ENCODE data around the gene KRT5. TPM values are rescaled to one million over a fixed set of nuclear protein-coding genes. Genes with fewer than 3 reads are reported as not detected.

The KRT5 gene
- total and polyA plus RNA-seq, 2 of the 13 experiments (the other 11 are each of a cell fraction or from before 2014, with no cell fraction given) = 0.08 TPM; not detected in 1

GRCh38 chr12:52525661-52526499 lies 5.7 kb upstream of the KRT5 start:
- peaks cover 6 to 17% of the 10 kb centered on the region in 2 experiments; a peak in 3 of 5 replicates for H3K27me3 ChIP-seq (ENCODE audit: control insufficient read depth in 1 of 2, insufficient read depth in 2 of 2, low read length in 2 of 2)
- ATAC-seq (no peak), FAIRE-seq (no peak), DNase-seq (ENCODE audit: low spot score) (no peak)
- H4K20me1 ChIP-seq (ENCODE audit: insufficient read depth, low read length) = no peaks in the 10 kb centered on the region
- H3K36me3 ChIP-seq (replicated peaks in 1 of 2; ENCODE audit: control insufficient read depth in 1 of 2, insufficient read depth in 2 of 2, low read length in 2 of 2) = no peaks in the 10 kb centered on the region
- no TSS peak for BruUV-seq (replicated peaks)
- H2AFZ ChIP-seq (ENCODE audit: low read length) = no peak overlapping the region
- CTCF ChIA-PET (ENCODE audit: low intra/inter-chr PET ratio, low total read pairs) = no interaction called here
- TF ChIP-seq ZNF124 (CRISPR knock-in tag; IDR thresholded peaks at IDR 0.05) (no peak), SIX1 (CRISPR knock-in tag; IDR thresholded peaks at IDR 0.05; ENCODE audit: borderline replicate concordance) (no peak), HOXA9 (CRISPR knock-in tag; IDR thresholded peaks at IDR 0.05; ENCODE audit: borderline replicate concordance) (no peak), ZSCAN29 (CRISPR knock-in tag; conservative IDR thresholded peaks at IDR 0.05) (no peak), NFYB (CRISPR knock-in tag; IDR thresholded peaks at IDR 0.05) (no peak), HNF4G (IDR thresholded peaks at IDR 0.05; ENCODE audit: borderline replicate concordance, low read depth, low read length) (no peak), HNF4G (CRISPR knock-in tag; IDR thresholded peaks at IDR 0.05; ENCODE audit: borderline replicate concordance, low read depth) (no peak), FOXP4 (CRISPR knock-in tag; IDR thresholded peaks at IDR 0.05) (no peak), ZNF879 (CRISPR knock-in tag; IDR thresholded peaks at IDR 0.05) (no peak), TCF12 (IDR thresholded peaks at IDR 0.05) (no peak), TCF12 (CRISPR knock-in tag; IDR thresholded peaks at IDR 0.05) (no peak), ADNP (CRISPR knock-in tag; IDR thresholded peaks at IDR 0.05) (no peak), ZNF772 (CRISPR knock-in tag; IDR thresholded peaks at IDR 0.05) (no peak), ZNF609 (CRISPR knock-in tag; IDR thresholded peaks at IDR 0.05; ENCODE audit: borderline replicate concordance) (no peak), RARG (CRISPR knock-in tag; IDR thresholded peaks at IDR 0.05; ENCODE audit: low read depth) (no peak), GATAD2A (CRISPR knock-in tag; IDR thresholded peaks at IDR 0.05) (no peak), ZNF841 (CRISPR knock-in tag; IDR thresholded peaks at IDR 0.05; ENCODE audit: borderline replicate concordance) (no peak), CBX5 (CRISPR knock-in tag; IDR thresholded peaks at IDR 0.05; ENCODE audit: borderline replicate concordance) (no peak), AGO2 (optimal IDR thresholded peaks at IDR 0.05; ENCODE audit: low read depth, low read length) (no peak), ZNF614 (CRISPR knock-in tag; IDR thresholded peaks at IDR 0.05; ENCODE audit: borderline replicate concordance) (no peak)
- H3K4me2 ChIP-seq (ENCODE audit: low read depth, low read length) = no peak overlapping the region
- no peak overlapping the region for H3K27ac ChIP-seq (ENCODE audit: extremely low read length, insufficient read depth, low read length)
- intact Hi-C loops (cut with micrococcal nuclease; ENCODE audit: unreplicated experiment) = no loop called here
- no peaks in the 10 kb centered on the region for H3K9me3 ChIP-seq (ENCODE audit: low read length)
- POLR2A ChIA-PET = no interaction called here
- H3K9ac ChIP-seq (ENCODE audit: insufficient read depth, low read depth, low read length) = no peak overlapping the region
- H3K4me3 ChIP-seq (replicated peaks in 1 of 3; ENCODE audit: insufficient read depth in 1 of 3, low read depth in 2 of 3, low read length in 3 of 3) = no peak overlapping the region
- no peaks in the 10 kb centered on the region for H3K4me1 ChIP-seq (ENCODE audit: insufficient read depth, low read length)
- H3K79me2 ChIP-seq (ENCODE audit: insufficient read depth, low read length) = no peaks in the 10 kb centered on the region
- WGBS (ENCODE audit: low lambda C conversion rate) = 14% methylated on average over 9 of the region's 13 CpGs
- in situ Hi-C loops (cut with HindIII; ENCODE audit: extremely low pct_ligation_motif_present, low pct_unique_long_range_greater_than_20kb) = loop anchor here (25.0 kb wide), 1 partner anchor 389 kb away; no protein-coding TSS in a partner anchor
